Activated CD4-positive, alpha-beta T cell treated with anti-CD3 and anti-CD28 coated beads for 24 hours (primary cell): ENCODE data around the gene LRMDA.

Experiments used
- DNase-seq, 2 donors: peaks; one replicate each; pipeline ENCODE4 v3.0.0-alpha.2; 2020; ENCODE audit warnings: low read depth in 2 of 2

The LRMDA gene

GRCh38 chr10:75475460-75476182, 44.2 kb downstream of the LRMDA start:
- no peak for DNase-seq

- no peak for DNase-seq
Measured at GRCh38 chr10:75476569-75476968, 45.1 kb downstream of the LRMDA start.

GRCh38 chr10:75476985-75477384, 45.6 kb downstream of the LRMDA start:
- no peak for DNase-seq

GRCh38 chr10:75477680-75478079, 46.3 kb downstream of the LRMDA start:
- no peak for DNase-seq

- DNase-seq, result no peak
Measured at GRCh38 chr10:75480374-75480773, 49.0 kb downstream of the LRMDA start.

- no peak for DNase-seq
Measured at GRCh38 chr10:75483188-75483587, 51.8 kb downstream of the LRMDA start.

- DNase-seq, result no peak
Measured at GRCh38 chr10:75484717-75485116, 53.3 kb downstream of the LRMDA start.

- DNase-seq, result no peak
Measured at GRCh38 chr10:75486591-75486990, 55.2 kb downstream of the LRMDA start.

- DNase-seq, result no peak
Measured at GRCh38 chr10:75487087-75487754, 55.8 kb downstream of the LRMDA start.

GRCh38 chr10:75487755-75488125, 56.3 kb downstream of the LRMDA start:
- no peak for DNase-seq

- no peak for DNase-seq
Measured at GRCh38 chr10:75492173-75492925, 60.9 kb downstream of the LRMDA start.

GRCh38 chr10:75493464-75493863, 62.0 kb downstream of the LRMDA start:
- DNase-seq, result no peak

- DNase-seq, result no peak
Measured at GRCh38 chr10:75495434-75496190, 64.2 kb downstream of the LRMDA start.

- DNase-seq, result no peak
Measured at GRCh38 chr10:75496191-75496567, 64.8 kb downstream of the LRMDA start.

GRCh38 chr10:75497997-75498883, 66.8 kb downstream of the LRMDA start:
- no peak for DNase-seq

GRCh38 chr10:75498884-75499350, 67.5 kb downstream of the LRMDA start:
- DNase-seq, result no peak

GRCh38 chr10:75499556-75500160, 68.2 kb downstream of the LRMDA start:
- no peak for DNase-seq

GRCh38 chr10:75502389-75502788, 71.0 kb downstream of the LRMDA start:
- no peak for DNase-seq

GRCh38 chr10:75502838-75503237, 71.4 kb downstream of the LRMDA start:
- no peak for DNase-seq

GRCh38 chr10:75505293-75505692, 73.9 kb downstream of the LRMDA start:
- DNase-seq, result no peak
